ENCODE data around the gene POU3F3.

The POU3F3 gene

DNA sequence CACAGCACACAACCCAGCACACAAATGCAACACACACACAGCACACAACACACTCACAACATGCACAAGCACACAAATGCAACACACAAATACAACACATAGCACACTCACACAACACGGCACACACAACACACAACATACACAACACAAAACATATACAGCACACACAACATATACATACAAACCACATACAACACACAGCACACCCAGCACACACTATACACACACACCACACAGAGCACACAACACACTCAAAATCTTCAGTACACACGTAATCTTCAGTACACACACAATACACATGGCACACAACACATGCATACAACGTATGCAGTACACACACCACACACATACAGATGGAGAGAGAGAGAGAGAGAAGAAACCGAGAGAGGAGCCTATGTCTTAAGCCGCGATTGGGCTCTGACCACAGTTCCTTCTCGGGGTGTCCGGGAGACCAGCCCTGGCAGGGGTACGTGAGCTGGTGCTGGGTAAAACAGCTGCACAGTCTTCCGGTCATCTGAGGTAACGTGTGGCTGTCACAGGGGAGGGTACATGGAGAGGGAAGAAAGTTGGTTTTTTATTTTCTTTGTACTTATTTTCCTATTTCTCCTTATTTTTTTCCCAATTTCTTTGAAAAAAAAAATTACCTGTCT, 25.1 kb downstream of the POU3F3 start:
- no peak for DNase-seq

DNA sequence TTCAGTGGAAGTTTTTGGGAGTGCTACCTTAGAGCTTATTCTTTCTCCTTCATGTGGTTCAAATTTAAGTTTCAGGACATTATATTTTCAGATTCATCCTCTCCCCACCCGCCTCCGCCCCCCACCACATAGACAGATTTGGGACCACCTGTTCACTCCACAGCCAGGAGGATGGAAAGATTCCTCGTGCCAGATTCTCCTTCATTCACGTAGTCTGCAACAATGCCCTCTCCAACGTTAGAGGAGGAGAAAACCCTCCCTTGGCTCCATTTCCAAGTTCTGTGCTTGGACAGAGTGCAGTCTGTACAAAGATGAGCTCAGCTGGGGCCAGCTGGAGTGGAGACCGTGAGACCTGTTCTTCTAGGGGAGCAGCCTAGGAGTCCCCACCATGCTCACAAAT, 26.2 kb downstream of the POU3F3 start:
- no peak for DNase-seq

DNA sequence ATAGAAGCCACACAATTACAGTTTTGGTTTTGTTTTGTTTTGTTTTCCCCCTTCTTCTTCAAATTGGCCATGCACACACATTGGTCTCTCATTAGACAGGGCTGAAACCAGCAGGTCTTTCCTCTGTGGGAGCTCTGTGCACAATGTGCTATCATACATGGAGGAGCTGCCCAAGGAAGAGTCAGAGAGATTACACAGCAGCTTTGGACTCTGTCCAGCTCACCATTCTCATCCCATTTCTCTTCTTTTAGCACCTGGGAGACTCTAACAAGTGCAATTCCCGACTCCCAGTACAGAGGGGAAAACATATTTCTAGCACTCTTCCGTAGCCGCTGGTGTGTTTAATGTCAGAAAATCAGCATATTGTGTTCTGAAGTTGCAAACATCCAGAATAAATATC, 29.4 kb downstream of the POU3F3 start:
- DNase-seq, result no peak

DNA sequence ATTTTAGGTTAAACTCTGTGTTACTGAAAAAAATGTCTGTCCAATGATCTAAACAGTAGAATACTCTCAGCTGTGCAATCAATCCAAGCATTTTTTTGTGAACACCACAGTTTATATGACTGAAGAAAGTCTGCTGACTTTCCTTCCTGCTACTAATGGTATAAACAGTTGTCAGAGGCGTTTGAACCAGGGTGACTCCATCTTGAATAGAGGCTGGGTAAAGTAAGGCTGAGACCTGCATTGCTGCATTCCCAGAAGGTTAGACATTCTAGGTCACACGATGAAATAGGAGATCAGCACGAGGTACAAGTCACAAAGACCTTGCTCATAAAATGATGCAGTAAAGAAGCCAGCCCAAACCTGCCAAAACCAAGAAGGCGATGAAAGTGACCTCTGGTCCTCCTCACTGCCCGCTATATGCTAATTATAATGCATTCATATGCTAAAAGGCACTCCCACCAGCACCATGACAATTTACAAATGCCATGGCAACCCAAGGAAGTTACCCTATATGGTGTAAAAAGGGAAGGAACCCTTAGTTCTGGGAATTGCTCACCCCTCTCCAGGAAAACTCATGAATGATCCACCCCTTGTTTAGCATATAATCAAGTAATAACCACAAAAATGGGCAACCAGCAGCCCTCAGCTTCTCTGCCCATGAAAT, 31.3 kb downstream of the POU3F3 start:
- no peak for DNase-seq

DNA sequence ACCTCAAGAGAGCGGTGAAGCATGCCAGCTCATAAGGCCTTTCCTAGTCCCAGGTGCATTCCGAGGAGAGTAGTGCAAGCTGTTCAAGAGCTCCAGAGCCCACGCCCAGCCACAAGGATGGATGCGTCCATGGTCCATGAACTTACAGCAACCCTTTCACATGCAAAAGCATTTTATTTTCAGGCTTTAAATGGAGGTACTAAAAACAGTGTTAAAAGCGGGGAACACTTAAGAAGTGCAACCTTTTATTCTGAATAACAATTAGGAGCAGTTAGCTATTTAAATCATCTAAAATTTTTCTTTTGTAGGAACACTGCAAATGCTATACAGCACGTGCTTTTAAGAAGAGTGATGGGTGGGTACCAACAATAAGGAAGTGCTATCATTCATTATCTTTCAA, 33.8 kb downstream of the POU3F3 start:
- no peak for DNase-seq

DNA sequence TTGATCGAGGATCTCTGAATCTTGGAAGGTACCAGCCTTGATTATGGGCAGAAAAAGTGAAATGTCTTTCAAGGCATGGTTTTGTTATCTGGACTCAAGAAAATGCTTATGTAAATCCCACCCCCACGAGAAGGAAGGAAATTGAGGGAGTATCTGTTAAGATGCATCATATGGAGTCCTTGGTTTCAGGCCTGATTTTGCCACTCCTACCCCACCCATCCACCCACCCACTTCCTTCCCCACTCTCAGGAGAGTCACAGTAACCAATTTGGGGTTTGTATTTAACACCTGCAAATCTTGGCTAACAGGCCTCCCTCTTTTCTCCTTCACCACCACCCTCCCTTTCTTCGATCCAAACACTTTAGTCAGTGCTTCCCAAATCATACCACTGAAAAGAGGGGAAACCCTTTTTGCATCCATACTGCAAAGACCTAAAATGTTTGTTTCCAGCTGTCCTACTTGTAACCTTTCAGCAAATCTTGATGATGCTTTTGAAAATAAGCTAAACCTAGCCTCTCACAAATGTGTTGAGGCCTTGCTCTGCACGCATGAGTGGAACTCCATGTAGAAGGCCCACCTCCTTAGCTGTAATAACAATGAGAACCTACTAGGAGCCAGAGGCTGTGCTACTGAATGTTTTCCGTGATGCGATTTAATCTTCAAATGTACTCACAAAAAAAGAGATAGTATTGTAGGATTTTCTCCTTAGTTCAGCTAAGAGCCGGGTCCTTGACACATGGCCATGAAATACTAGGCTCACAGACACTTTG, 34.8 kb downstream of the POU3F3 start:
- no peak for DNase-seq

DNA sequence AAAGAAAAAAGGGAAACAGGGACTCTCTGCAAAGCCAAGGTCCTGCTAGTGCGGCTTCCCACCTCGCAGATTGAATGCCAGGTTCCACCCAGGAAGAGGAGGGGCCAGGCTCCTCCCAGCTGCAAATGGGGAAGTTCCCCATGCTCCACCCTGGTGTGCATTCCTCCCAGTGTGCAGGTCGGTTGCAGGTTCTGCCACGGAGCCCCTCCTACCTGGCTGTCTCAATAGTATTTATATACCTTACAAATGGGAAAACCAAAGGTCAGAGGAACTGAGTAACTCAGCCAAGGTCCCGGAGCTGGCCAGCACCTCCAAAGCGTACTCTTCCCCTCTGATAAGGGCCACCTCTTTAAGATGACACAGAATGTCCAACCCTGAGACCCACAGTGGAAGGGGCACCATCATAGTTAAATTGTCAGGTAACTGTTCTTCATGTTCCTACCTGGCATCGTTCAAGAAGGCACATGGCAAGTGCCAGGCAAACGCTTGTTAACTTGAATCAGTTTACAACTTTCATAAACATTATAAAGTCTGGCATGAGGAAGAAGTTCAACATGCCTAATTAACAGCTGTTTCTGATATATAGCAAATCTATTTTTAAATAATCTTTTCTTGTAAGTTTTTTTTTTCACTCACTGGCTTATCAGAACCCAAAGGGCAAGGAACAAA, 35.5 kb downstream of the POU3F3 start:
- no peak for DNase-seq

DNA sequence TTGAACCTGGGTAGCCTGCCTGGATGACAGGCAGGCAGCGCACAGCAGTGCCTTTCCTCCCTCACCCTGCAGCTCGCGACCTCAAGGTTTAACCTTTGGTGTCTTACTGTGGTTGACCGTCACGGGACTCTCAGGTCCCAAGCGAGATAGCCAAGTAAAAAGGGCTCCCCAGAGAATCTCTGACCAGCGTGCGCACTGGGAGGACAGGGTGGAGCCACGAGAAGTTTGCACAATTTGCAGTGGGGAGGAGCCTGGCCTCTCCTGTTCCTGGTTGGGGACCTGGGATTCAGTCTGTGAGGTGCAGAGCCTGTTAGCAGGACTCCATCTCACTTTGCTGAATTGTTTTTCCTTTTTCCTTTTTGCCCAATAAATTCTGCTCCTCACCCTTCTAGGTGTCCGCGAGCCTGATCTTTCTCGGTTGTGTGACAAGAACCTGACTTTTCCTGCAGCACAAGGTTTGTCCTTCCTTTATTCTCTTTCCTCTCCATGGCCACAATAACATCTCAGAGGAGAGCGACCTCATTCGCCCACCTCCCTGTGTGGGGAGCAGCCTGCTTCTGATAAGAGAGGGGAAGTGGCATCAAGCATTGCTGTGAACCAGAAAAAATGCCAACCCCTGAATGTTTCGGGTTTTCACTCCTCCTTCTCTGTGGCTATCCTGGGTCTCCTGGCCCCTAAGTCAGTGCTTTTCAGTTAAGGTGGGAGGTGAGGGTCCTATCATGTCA, 36.2 kb downstream of the POU3F3 start:
- no peak for DNase-seq

DNA sequence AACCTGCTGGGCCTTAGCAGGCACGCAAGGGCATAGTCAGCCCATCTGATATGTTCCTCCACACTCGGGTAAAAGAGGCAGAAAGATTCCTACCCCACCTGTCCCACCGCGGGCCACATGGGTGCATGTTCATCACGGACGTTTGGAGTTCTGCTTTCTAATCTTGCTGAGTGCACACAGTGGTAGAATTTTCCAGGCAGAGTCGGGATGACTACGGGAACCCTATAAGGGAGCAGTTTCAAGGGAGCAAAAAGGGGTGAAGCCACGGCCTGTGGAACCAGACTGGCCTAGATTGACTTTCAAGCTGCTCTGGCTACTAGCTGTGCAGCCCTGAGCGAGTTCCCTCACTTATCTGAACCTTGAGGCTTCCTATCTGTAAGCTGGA, 36.8 kb downstream of the POU3F3 start:
- no peak for DNase-seq

DNA sequence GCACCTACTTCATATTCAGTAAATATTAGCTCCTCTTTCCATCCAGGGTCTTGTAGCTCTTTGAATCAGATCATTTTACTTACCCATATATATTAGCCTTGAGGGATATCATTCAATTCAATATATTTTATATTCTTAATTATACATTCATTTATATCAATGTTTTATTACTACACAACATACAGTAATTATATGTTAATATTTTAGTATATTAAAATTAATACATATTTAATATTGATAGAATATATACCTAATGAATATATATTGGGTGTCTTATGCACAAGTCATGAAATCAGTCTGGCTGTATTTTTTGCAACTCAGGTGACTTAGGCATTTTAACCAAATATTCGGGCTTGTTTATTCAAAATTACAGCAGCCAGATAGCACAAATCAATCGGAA, 37.2 kb downstream of the POU3F3 start:
- no peak for DNase-seq

DNA sequence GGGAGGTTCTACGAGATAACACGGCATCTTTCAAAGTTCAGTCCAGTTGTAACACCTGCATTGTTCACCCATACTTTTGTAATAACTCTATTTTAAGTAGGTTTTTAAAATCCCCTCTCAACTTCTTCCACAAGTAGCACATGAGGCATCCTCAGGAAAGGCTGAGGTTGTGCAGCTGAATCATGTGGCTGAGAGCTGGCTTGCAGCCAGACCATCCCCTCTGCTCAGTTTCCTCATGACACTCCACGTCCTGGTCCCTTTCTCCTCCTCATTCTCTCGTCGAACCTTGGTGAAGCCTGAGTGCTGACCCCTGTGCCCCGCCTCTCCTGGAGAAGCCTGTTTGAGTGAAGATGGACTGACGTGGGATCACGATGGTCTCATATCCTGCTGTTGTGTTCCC, 42.5 kb downstream of the POU3F3 start:
- no peak for DNase-seq

DNA sequence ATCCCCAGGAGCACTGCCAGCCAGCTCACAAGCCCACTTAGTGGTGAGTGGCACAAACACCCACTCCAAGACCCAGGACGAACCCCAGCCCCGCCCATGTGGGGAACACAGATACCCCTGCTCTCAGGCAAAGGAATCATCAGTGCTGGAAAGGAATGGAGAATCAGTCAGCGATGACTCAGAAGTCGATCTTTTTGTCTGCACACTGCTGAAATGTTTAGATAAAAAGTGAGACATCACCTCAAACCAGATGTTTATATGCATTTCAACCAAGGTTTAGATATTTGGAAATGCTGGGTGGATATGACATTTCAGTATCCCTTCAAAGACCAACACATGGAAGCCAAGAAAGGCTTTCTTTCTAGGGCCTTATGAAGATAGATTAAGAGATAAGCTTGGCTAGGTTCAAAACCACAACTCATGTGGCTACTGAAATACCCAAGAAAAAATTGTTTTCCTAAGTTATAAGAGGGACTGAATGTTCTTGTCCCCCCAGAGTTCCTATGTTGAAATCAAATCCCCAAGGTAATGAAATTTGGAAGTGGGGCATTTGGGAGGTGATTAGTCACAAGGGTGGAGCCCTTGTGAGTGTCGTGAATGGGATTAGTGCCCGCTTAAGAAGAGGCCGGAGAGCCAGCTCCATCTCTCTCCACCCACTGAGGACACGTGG, 43.7 kb downstream of the POU3F3 start:
- DNase-seq, result no peak

DNA sequence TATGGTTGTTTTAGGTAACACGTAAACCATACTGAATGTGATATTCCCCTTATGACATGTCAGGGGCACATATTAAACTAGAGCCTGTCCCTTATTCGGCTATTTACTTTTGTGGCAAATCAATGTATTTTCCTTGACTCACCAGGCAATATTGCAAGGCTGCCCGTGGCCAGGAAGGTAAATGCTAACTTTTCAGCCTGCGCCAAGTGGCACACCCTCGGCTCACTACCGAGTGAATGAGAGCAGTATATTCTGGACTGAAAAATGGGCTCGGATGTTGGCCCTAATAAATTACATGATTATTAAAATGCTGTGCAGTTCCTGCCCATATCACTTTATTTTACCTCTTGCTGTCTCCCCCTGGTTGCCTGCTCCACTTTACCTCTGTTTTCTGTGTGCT, 46.7 kb downstream of the POU3F3 start:
- no peak for DNase-seq

DNA sequence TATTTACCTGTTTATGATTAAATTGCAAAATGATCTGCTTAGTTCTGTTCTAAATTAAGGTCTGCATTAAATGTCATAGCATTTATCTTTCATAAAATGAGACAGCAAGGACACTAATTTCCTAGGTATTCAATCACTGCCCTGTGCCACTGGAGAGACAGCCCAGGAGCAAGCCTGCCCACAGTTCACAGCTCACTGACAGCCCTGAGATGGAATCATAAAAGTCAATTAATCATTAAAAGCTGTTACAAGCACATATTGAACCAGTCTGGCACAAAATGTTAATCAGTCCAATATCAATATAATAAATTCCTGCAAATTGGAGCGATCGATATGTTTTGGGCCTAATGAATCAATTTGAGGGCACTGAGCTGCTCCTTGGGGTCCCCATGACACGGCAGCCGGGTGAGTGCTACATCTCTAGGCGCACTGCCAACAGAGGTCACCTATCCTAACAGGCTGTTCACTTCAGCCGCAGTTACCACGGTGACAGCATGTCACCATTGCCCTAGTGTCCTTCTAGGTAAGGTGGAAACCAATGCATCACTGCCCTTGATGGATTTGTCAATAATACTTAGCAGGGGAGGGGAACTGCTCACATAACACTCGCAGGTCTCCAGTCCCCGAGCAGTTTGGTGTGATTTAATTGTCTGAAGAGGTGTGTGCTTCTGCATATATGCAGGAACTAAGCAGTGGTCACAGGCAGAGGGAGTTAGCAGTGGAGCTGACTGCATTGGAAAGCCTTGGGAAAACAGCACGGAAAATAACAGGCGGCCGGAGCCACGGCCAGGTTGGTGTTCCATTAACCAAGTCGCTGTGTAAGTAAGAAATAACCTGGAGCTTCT, 47.3 kb downstream of the POU3F3 start:
- no peak for DNase-seq

DNA sequence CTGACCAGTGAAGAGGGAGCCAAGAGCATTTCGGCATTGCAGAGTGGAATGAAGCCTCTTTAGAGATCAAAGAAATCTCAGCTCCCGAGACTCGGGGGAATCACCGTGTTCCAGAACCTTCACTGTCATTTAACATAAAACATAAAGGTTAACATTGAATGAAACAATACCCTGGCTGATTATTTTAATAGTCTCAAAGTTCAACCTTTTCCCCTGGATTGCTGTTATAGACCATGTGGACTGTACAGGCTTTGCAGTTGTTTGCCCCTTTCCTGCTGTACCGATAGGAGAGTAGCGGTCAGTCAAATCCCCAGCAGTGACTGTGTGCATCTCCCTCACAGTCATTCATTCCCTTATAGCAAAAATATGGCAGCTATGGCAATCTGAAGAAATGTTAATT, 48.4 kb downstream of the POU3F3 start:
- no peak for DNase-seq

Data from CD4-positive, alpha-beta T cell treated with Interleukin-4 for 4 hours (primary cell).